HepG2 (cell line): ENCODE measurements around the gene SEMA4A. TPM values are rescaled to one million over a fixed set of nuclear protein-coding genes. Genes with fewer than 3 reads are reported as not detected.

Experiments used
- ATF7 ChIP-seq, 2 experiments: fragments of 450-650 bp in 1 of 2; sonication (generic) in 1 of 2; formaldehyde crosslinking in 1 of 2; IDR thresholded peaks; 2 replicates each; pipeline versions ENCODE4 v1.4.0 to v1.6.1; 2016 to 2020; ENCODE audit warnings: antibody characterized with exemption in 1 of 2, mild to moderate bottlenecking in 1 of 2, missing genetic modification reagents in 1 of 2
- CAMTA2 ChIP-seq: sonication (generic); formaldehyde crosslinking; IDR thresholded peaks from 2 replicates; pipeline ENCODE4 v1.4.0; 2020; ENCODE audit warnings: mild to moderate bottlenecking, missing genetic modification reagents, borderline replicate concordance
- GMEB1 ChIP-seq: sonication (generic); formaldehyde crosslinking; IDR thresholded peaks from 2 replicates; pipeline ENCODE4 v1.5.1; 2020; ENCODE audit warnings: missing genetic modification reagents, mild to moderate bottlenecking, borderline replicate concordance
- KLF9 ChIP-seq: IDR thresholded peaks from 2 replicates; pipeline ENCODE4 v1.6.1; 2016; ENCODE audit warnings: low read depth
- MAZ ChIP-seq, 2 experiments: sonication (generic) in 1 of 2; formaldehyde crosslinking in 1 of 2; IDR thresholded peaks; 2 replicates each; pipeline versions ENCODE4 v1.5.0 to v1.6.1; 2012 to 2020; ENCODE audit warnings: low read depth in 2 of 2, mild to moderate bottlenecking in 2 of 2, borderline replicate concordance in 1 of 2, improper control_type of control experiment in 1 of 2, low read length in 1 of 2, missing genetic modification reagents in 1 of 2, moderate library complexity in 1 of 2
- MED13 ChIP-seq: sonication (generic); formaldehyde crosslinking; IDR thresholded peaks from 2 replicates; pipeline ENCODE4 v1.5.0; 2020; ENCODE audit warnings: missing genetic modification reagents
- MTF2 ChIP-seq: sonication (generic); formaldehyde crosslinking; IDR thresholded peaks from 2 replicates; pipeline ENCODE4 v1.5.0; 2020; ENCODE audit warnings: missing genetic modification reagents, borderline replicate concordance
- MXI1 ChIP-seq: IDR thresholded peaks from 3 replicates; pipeline ENCODE4 v1.6.1; 2012; ENCODE audit warnings: low read depth, low read length, inconsistent platforms, borderline replicate concordance
- PHF21A ChIP-seq: sonication (generic); formaldehyde crosslinking; IDR thresholded peaks from 2 replicates; pipeline ENCODE4 v1.5.0; 2020; ENCODE audit warnings: mild to moderate bottlenecking, missing genetic modification reagents
- REPIN1 ChIP-seq: sonication (generic); formaldehyde crosslinking; IDR thresholded peaks from 2 replicates; pipeline ENCODE4 v1.8.0; 2022; ENCODE audit warnings: missing genetic modification reagents, low read depth, mild to moderate bottlenecking, borderline replicate concordance
- SPEN ChIP-seq: sonication (generic); formaldehyde crosslinking; IDR thresholded peaks from 2 replicates; pipeline ENCODE4 v1.5.1; 2020; ENCODE audit warnings: low read depth, mild to moderate bottlenecking, missing genetic modification reagents
- THAP8 ChIP-seq: sonication (generic); formaldehyde crosslinking; IDR thresholded peaks from 2 replicates; pipeline ENCODE4 v1.5.1; 2020; ENCODE audit warnings: missing genetic modification reagents, mild to moderate bottlenecking, borderline replicate concordance
- TP53 ChIP-seq: sonication (generic); formaldehyde crosslinking; conservative IDR thresholded peaks from 2 replicates; pipeline ENCODE4 v1.4.0; 2020; ENCODE audit warnings: missing genetic modification reagents
- ZKSCAN8 ChIP-seq: IDR thresholded peaks from 2 replicates; pipeline ENCODE4 v1.6.1; 2016; ENCODE audit warnings: borderline replicate concordance, missing genetic modification reagents, missing compliant biosample characterization
- ZNF230 ChIP-seq: sonication (generic); formaldehyde crosslinking; IDR thresholded peaks from 2 replicates; pipeline ENCODE4 v1.4.0; 2020; ENCODE audit warnings: mild to moderate bottlenecking, missing genetic modification reagents
- ZNF251 ChIP-seq: sonication (generic); formaldehyde crosslinking; IDR thresholded peaks from 2 replicates; pipeline ENCODE4 v1.9.0; 2021; ENCODE audit warnings: mild to moderate bottlenecking, missing genetic modification reagents
- ZNF460 ChIP-seq: sonication (generic); formaldehyde crosslinking; IDR thresholded peaks from 2 replicates; pipeline ENCODE4 v1.5.1; 2020; ENCODE audit warnings: missing genetic modification reagents, mild to moderate bottlenecking, borderline replicate concordance
- ZNF614 ChIP-seq: IDR thresholded peaks from 2 replicates; pipeline ENCODE4 v1.6.1; 2018; ENCODE audit warnings: missing biosample characterization, missing genetic modification reagents, inconsistent platforms, borderline replicate concordance
- polyA plus RNA-seq, 8 experiments: library from polyadenylated mRNA; depleted of rRNA in 3 of 8; stranded (reverse) in 7 of 8; unstranded in 1 of 8; fragments of >200 nt; fragmentation: Illumina TruSeq in 4 of 8; extraction: Trizol in 4 of 8; gene quantifications; 2 replicates each; pipeline versions ENCODE4 v1.2.1 to v1.2.3, GENCODE V29; 2011 to 2016; ENCODE audit warnings: low read depth in 4 of 8, missing spikeins in 1 of 8, mixed read lengths in 1 of 8; ENCODE audit not compliant: insufficient read depth in 1 of 8
- total RNA-seq, 5 experiments: library from RNA; depleted of rRNA; stranded (reverse); fragments of >200 nt; fragmentation: Illumina TruSeq; extraction: Trizol; gene quantifications; 2 replicates each; pipeline ENCODE4 v1.2.3, GENCODE V29; 2016; ENCODE audit warnings: low read depth in 1 of 5
- TF ChIP-seq, protein P1 (sequence below): sonication (generic); formaldehyde crosslinking; IDR thresholded peaks from 2 replicates; pipeline ENCODE4 v1.5.1; 2020; ENCODE audit warnings: missing genetic modification reagents, mild to moderate bottlenecking, borderline replicate concordance
- TF ChIP-seq, protein P2 (sequence below): sonication (generic); formaldehyde crosslinking; IDR thresholded peaks from 2 replicates; pipeline ENCODE4 v1.4.0; 2020; ENCODE audit warnings: missing genetic modification reagents, low read depth, mild to moderate bottlenecking, borderline replicate concordance
- TF ChIP-seq, protein P3 (sequence below): sonication (generic); formaldehyde crosslinking; IDR thresholded peaks from 2 replicates; pipeline ENCODE4 v1.4.0; 2020; ENCODE audit warnings: missing genetic modification reagents, borderline replicate concordance

The SEMA4A gene
- total and polyA plus RNA-seq, 2 of the 13 experiments (the other 11 are each of a cell fraction or from before 2014, with no cell fraction given) = 0.09 to 0.20 TPM

GRCh38 chr1:156123356-156124196 is 29.8 kb upstream of the SEMA4A start (continued):
- TF ChIP-seq, protein P1, sequence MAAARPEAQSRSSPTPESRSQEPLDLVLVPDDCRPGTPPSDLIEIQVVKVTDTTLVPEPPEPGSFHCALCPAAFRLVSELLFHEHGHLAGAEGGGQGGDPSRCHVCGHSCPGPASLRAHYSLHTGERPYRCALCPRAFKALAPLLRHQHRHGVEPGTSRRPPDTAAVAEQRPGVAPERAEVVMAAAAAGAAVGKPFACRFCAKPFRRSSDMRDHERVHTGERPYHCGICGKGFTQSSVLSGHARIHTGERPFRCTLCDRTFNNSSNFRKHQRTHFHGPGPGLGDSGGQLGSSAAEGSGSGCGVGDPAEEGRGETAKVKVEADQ (CRISPR knock-in tag) = 0 out of 2 replicates have a peak, but pooled peaks have one; percentile 37
- peak; percentile 47 for TF ChIP-seq PHF21A
- TF ChIP-seq ZNF614 (CRISPR knock-in tag) = peak; percentile 76; the same call in 1 of the 2 replicates
- TF ChIP-seq, protein P2, sequence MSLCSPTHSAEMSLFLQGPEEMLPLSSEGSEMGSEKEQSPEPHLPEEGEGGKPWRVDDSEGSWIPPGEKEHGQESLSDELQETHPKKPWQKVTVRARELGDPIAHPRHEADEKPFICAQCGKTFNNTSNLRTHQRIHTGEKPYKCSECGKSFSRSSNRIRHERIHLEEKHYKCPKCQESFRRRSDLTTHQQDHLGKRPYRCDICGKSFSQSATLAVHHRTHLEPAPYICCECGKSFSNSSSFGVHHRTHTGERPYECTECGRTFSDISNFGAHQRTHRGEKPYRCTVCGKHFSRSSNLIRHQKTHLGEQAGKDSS (CRISPR knock-in tag) = peak; percentile 63; the same call in 1 of the 2 replicates
- peak; percentile 97 for TF ChIP-seq TP53 (CRISPR knock-in tag)
- peak; percentile 43; the same call in 1 of the 2 replicates for TF ChIP-seq MED13
- TF ChIP-seq GMEB1 = peak; percentile 44; the same call in 1 of the 2 replicates
- 0 out of 2 replicates have a peak, but pooled peaks have one; percentile 17 for TF ChIP-seq MTF2 (CRISPR knock-in tag)
- TF ChIP-seq ZNF460 = no peak
- 0 out of 2 replicates have a peak, but pooled peaks have one; percentile 19 for TF ChIP-seq ZKSCAN8 (CRISPR knock-in tag)
- no peak for TF ChIP-seq CAMTA2 (CRISPR knock-in tag)
- TF ChIP-seq THAP8 = peak; percentile 62; the same call in 1 of the 2 replicates
- TF ChIP-seq ATF7 (IDR thresholded peaks at IDR 0.05) = no peak
- TF ChIP-seq ATF7 (CRISPR knock-in tag; IDR thresholded peaks at IDR 0.05) = peak; percentile 65; the same call in 1 of the 2 replicates
- peak; percentile 51; the same call in 1 of the 2 replicates for TF ChIP-seq SPEN (CRISPR knock-in tag)
- 0 out of 2 replicates have a peak, but pooled peaks have one; percentile 24 for TF ChIP-seq MAZ (IDR thresholded peaks at IDR 0.05; ENCODE audit: borderline replicate concordance, low read depth, low read length)
- TF ChIP-seq MAZ (CRISPR knock-in tag; IDR thresholded peaks at IDR 0.05; ENCODE audit: low read depth) = peak; percentile 20; the same call in 1 of the 2 replicates
- 0 out of 2 replicates have a peak, but pooled peaks have one; percentile 39 for TF ChIP-seq KLF9 (CRISPR knock-in tag)
- TF ChIP-seq ZNF251 (CRISPR knock-in tag) = no peak
- TF ChIP-seq MXI1 = peak; percentile 91; the same call in 1 of the 3 replicates
- no peak for TF ChIP-seq REPIN1 (CRISPR knock-in tag)
- no peak for TF ChIP-seq ZNF230 (CRISPR knock-in tag)
- TF ChIP-seq, protein P3, sequence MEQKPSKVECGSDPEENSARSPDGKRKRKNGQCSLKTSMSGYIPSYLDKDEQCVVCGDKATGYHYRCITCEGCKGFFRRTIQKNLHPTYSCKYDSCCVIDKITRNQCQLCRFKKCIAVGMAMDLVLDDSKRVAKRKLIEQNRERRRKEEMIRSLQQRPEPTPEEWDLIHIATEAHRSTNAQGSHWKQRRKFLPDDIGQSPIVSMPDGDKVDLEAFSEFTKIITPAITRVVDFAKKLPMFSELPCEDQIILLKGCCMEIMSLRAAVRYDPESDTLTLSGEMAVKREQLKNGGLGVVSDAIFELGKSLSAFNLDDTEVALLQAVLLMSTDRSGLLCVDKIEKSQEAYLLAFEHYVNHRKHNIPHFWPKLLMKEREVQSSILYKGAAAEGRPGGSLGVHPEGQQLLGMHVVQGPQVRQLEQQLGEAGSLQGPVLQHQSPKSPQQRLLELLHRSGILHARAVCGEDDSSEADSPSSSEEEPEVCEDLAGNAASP (CRISPR knock-in tag) = peak; percentile 57; the same call in 1 of the 2 replicates
